ENCODE data around the gene TCF19. TPM values are rescaled to one million over a fixed set of nuclear protein-coding genes. Genes with fewer than 3 reads are reported as not detected.

The TCF19 gene
- total RNA-seq, 4 donors from 2014 or later = 1.1 to 4.9 (median 3.6) TPM

DNA sequence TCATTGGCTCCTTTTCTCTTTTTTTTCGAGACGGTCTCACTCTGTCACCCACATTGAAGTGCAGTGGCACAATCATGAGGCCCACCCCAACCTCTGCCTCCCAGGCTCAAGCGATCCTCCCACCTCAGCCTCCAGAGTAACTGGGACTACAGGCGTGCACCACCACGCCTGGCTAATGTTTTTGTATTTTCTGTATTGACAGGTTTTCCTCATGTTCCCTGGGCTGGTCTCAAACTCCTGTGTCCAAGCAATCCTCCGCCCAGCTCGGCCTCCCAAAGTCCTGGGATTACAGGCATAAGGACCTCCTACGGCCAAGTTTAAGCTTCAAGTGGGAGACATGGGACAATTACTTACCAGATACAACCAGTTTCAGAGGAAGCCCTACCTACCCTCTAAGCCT lies 21.5 kb downstream of the TCF19 start:
- TF ChIP-seq, protein P1, sequence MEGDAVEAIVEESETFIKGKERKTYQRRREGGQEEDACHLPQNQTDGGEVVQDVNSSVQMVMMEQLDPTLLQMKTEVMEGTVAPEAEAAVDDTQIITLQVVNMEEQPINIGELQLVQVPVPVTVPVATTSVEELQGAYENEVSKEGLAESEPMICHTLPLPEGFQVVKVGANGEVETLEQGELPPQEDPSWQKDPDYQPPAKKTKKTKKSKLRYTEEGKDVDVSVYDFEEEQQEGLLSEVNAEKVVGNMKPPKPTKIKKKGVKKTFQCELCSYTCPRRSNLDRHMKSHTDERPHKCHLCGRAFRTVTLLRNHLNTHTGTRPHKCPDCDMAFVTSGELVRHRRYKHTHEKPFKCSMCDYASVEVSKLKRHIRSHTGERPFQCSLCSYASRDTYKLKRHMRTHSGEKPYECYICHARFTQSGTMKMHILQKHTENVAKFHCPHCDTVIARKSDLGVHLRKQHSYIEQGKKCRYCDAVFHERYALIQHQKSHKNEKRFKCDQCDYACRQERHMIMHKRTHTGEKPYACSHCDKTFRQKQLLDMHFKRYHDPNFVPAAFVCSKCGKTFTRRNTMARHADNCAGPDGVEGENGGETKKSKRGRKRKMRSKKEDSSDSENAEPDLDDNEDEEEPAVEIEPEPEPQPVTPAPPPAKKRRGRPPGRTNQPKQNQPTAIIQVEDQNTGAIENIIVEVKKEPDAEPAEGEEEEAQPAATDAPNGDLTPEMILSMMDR (IDR thresholded peaks at IDR 0.05; ENCODE audit: low read depth) = no peak

DNA sequence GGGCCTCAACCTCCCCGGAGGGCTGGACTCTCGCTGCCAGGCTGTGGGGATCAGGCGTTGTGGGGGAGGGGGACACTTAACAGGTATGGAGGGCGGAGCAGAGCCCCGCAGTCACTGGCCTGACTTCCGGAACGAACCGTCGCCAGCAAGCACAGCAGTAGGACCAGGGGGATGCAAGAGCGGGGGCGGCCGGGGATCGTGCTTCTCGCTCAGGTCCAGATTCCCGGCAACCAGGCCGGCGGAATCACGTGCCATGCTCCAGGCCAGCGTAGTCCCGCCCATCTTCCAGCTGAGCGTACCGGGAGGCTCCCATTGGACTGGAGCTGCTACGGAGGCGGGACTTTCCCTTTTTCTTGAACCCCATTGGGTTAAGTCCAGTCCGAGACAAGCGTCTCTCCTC lies 22.1 kb downstream of the TCF19 start:
- TF ChIP-seq, protein P1 (IDR thresholded peaks at IDR 0.05; ENCODE audit: low read depth) = no peak

DNA sequence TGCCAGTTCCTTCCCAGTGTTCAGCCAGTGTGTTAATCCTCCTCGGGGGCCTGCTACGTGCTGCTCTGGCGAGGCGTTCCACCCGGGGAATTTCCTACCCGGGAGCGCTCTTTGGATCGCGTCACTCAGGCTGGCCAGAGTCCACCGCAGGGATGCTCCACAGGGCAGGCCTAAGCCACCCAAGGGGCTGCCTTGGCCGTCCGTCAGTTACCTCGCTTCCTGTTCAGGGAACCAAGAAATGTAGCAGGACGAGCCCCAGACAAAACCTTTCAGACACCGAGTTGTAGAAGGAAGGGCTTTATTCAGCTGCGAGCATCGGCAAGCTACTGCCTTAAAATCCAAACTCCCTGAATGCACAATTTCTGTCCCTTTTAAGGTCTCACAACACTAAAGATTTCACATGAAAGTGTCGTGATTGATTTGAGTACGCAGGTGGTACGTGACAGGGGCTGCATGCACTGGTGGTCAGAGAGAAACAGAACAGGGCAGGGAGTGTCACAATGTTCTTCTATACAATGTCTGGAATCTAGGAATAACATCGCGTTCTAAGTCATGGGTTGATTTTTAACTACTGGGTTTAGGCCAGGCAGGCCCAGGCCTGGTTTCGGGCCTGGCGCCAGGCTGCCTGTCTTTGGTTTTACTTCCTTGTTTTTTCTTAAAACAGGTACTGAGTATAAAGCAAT lies 27.8 kb downstream of the TCF19 start:
- TF ChIP-seq, protein P1 (IDR thresholded peaks at IDR 0.05; ENCODE audit: low read depth) = no peak

DNA sequence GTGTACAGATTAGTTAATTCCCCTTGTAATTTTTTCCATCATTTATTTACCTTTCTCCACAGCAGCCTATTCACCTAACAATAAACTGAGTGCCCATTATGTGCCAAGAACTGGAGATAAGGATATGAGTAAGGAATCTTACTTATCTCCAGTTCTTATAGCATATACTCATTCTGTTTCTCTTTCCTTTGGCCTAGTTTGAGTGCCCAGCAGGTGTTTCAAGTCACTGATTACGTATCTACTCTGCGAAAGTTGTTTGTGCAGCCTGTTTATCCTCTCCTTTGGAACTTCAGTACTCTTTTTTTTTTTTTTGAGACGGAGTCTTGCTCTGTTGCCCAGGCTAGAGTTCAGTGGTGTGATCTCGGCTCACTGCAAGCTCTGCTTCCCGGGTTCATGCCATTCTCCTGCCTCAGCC lies 29.4 kb downstream of the TCF19 start:
- TF ChIP-seq, protein P1 (IDR thresholded peaks at IDR 0.05; ENCODE audit: low read depth) = no peak

DNA sequence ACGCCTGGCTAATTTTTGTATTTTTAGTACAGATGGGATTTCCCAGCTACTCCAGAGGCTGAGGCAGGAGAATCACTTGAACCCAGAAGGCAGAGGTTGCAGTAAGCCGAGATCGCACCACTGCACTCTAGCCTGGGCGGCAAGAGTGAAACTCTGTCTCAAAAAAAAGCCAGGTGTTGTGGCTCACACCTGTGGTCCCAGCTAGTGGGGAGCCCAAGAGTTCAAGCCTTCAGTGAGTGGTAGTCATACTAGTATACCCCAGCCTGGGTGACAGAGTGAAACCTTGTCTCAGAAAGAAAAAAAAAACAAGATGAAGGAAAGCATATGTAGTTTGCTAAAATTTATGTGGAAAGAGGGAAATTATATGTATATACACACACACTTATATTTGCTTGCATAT lies 32.1 kb downstream of the TCF19 start:
- TF ChIP-seq, protein P1 (IDR thresholded peaks at IDR 0.05; ENCODE audit: low read depth) = no peak

DNA sequence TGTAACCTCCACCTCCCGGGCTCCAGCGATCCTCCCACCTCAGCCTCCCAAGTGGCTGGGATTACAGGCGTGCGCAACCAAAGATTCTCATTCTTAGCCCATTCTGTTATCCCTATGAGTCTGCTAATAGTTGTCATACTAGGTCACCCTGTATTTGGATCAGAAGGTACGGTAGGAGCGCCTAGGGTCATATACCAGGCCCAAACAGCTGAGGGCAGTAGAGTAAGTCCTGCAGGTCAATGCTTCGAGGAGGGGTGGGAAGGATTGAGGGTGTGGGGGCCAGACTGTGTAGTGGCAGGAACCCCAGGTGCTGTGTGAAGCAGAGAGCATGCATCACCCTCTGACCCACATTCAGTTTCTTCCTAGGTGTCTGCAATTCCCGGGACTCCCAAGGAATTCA lies 34.8 kb downstream of the TCF19 start:
- TF ChIP-seq, protein P1 (IDR thresholded peaks at IDR 0.05; ENCODE audit: low read depth) = no peak

DNA sequence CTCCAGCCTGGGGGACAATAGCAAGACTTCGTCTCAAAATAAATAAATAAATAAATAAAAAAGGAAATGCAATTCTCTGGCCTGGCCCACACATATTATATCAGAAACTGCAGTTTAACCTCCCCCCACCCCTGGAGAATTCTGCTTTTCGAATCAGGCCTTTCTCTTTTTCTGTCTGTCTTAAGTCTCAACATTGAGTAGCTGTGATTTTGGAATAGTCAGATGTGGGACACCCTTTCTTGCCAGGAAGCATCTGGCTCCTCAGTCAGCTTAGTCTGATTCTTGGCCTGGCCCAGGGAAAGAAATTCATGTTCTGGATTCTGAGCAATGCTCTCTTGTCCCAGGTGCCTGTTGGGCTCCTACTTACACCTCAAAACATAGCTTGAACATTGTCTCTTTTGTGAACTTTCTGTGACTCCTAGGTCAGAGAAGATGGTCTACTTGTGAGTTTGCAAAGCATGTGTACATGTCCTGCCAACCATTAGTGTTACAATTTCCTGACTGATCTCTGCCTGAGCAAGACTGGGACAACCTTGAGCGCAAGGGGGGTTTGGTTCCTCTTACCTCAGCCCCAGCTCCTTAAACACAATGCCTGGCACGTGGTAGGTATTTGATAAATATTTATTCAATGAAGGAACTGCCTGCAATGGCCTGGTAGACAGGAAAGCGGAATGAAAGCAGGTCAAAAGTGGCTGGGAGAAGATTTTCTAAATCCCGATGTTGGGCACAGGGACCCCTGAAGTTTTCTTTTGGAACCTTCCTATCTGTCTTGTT lies 35.9 kb downstream of the TCF19 start:
- TF ChIP-seq, protein P1 (IDR thresholded peaks at IDR 0.05; ENCODE audit: low read depth) = no peak
